ENCODE measurements around the gene DCHS2. TPM values are rescaled to one million over a fixed set of nuclear protein-coding genes. Genes with fewer than 3 reads are reported as not detected.

Gene DCHS2
- total and polyA plus RNA-seq, 2 of the 8 experiments (the other 6 are each of a cell fraction or from before 2014, with no cell fraction given) = 0.54 to 2.6 TPM

- no peak for TF ChIP-seq CHD7 (IDR thresholded peaks at IDR 0.05; ENCODE audit: insufficient replicate concordance, low read length)
- no peak for TF ChIP-seq HDAC6 (IDR thresholded peaks at IDR 0.05; ENCODE audit: low read depth, low read length)
- no peak for TF ChIP-seq FOSL1 (IDR thresholded peaks at IDR 0.05; ENCODE audit: insufficient read depth, low read depth, low read length)
- no peak for TF ChIP-seq CBX5 (IDR thresholded peaks at IDR 0.05; ENCODE audit: low read depth, low read length)
- no peak for TF ChIP-seq CBX8 (IDR thresholded peaks at IDR 0.05; ENCODE audit: borderline replicate concordance, low read depth, low read length)
- TF ChIP-seq SRF (IDR thresholded peaks at IDR 0.05; ENCODE audit: low read depth, low read length) = no peak
- no peak for TF ChIP-seq RXRA (IDR thresholded peaks at IDR 0.05; ENCODE audit: insufficient read depth, low read depth, low read length)
- no peak for TF ChIP-seq USF2 (IDR thresholded peaks at IDR 0.05; ENCODE audit: low read length)
- no peak for TF ChIP-seq RAD21 (IDR thresholded peaks at IDR 0.05 in 1 of 2, conservative IDR thresholded peaks at IDR 0.05 in 1 of 2; ENCODE audit: low read depth in 2 of 2, low read length in 2 of 2)
- no peak for TF ChIP-seq TAF7 (optimal IDR thresholded peaks at IDR 0.05; ENCODE audit: borderline replicate concordance, low read depth, low read length)
Measured at GRCh38 chr4:154478128-154478527, 13.5 kb downstream of the DCHS2 start (continued).

Data from H1 (cell line).